ENCODE data around the gene GFRA4.

GRCh38 chr20:3678856-3679720, 15.9 kb upstream of the GFRA4 start:
- TF ChIP-seq, protein P1, sequence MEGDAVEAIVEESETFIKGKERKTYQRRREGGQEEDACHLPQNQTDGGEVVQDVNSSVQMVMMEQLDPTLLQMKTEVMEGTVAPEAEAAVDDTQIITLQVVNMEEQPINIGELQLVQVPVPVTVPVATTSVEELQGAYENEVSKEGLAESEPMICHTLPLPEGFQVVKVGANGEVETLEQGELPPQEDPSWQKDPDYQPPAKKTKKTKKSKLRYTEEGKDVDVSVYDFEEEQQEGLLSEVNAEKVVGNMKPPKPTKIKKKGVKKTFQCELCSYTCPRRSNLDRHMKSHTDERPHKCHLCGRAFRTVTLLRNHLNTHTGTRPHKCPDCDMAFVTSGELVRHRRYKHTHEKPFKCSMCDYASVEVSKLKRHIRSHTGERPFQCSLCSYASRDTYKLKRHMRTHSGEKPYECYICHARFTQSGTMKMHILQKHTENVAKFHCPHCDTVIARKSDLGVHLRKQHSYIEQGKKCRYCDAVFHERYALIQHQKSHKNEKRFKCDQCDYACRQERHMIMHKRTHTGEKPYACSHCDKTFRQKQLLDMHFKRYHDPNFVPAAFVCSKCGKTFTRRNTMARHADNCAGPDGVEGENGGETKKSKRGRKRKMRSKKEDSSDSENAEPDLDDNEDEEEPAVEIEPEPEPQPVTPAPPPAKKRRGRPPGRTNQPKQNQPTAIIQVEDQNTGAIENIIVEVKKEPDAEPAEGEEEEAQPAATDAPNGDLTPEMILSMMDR (conservative IDR thresholded peaks at IDR 0.05) = no peak
- TF ChIP-seq ZFX (IDR thresholded peaks at IDR 0.05) = no peak

Measured in C4-2B (cell line).